ENCODE measurements around the gene OR7D2. TPM values are rescaled to one million over a fixed set of nuclear protein-coding genes. Genes with fewer than 3 reads are reported as not detected.

Gene OR7D2
- total RNA-seq, 4 donors from 2014 or later, result 1.1 TPM; not detected in 3

Other genes starting within 250 kb of the OR7D2 start
- gene MUC16, start 168.6 kb upstream of the OR7D2 start, total RNA-seq, result not detected
- gene OR1M1, start 91.9 kb upstream of the OR7D2 start, total RNA-seq, result not detected
- not detected for gene OR7G2, start 71.5 kb upstream of the OR7D2 start, total RNA-seq
- gene OR7G1, start 63.2 kb upstream of the OR7D2 start, total RNA-seq, result not detected
- gene OR7G3, start 52.0 kb upstream of the OR7D2 start, total RNA-seq, result not detected
- 10 to 100 TPM; 20.6 to 25.1 (median 22.5) TPM for gene ZNF317, start 38.6 kb upstream of the OR7D2 start, total RNA-seq
- not detected for gene OR7D4, start 40.6 kb downstream of the OR7D2 start, total RNA-seq
- gene OR7E24, start 72.0 kb downstream of the OR7D2 start, total RNA-seq, result not detected
- gene ZNF699, start 130.9 kb downstream of the OR7D2 start, total RNA-seq, result 10 to 100 TPM in 2 of 4 donors, 1 to 10 TPM in 2; 2.0 to 17.1 (median 8.3) TPM
- gene ZNF559, start 145.2 kb downstream of the OR7D2 start, total RNA-seq, result 100 to 1,000 TPM in 1 of 4 donors, 10 to 100 TPM in 2, 1 to 10 TPM in 1; 4.4 to 106 (median 12.9) TPM
- gene ZNF177, start 184.0 kb downstream of the OR7D2 start, total RNA-seq, result 1 to 10 TPM in 3 of 4 donors, not detected in 1; 1.8 to 4.2 (median 2.1) TPM

Data from transverse colon (tissue), 4 donors.